Daoy (cell line): ENCODE results near the gene KCTD5. TPM values are rescaled to one million over a fixed set of nuclear protein-coding genes. Genes with fewer than 3 reads are reported as not detected.
"Not testable (repeated sequence)": the region's sequence is repeated elsewhere in the genome, so short reads cannot be mapped to it uniquely, and the experiment has no call there.

ENCODE experiments used
- DNase-seq: peaks from one replicate; pipeline ENCODE4 v3.0.0-alpha.2; 2015; ENCODE audit warnings: low read depth
- total RNA-seq: library from RNA; depleted of rRNA; stranded (reverse); fragments of >200 nt; shearing (Covaris generic); gene quantifications from 2 replicates; pipeline ENCODE4 v1.2.3, GENCODE V29; 2014; rRNA removed

The KCTD5 gene
- total RNA-seq = 22.9 and 27.4 TPM in 2 replicates

GRCh38 chr16:2682209-2683021 lies at the start of gene KCTD5:
Gene KCTD5 (plus strand): TSS chr16:2682523. CDS start chr16:2682549, 26 bp downstream.
- peak; percentile 95 for DNase-seq

GRCh38 chr16:2639071-2639721 lies 43.1 kb upstream of the KCTD5 start:
- not testable (repeated sequence) for DNase-seq

- DNase-seq = not testable (repeated sequence)
These were observed 42.6 kb upstream of the KCTD5 start for GRCh38 chr16:2639722-2640072.

- not testable (repeated sequence) for DNase-seq
These were observed 39.8 kb upstream of the KCTD5 start for GRCh38 chr16:2642561-2642960.

GRCh38 chr16:2644754-2645453 lies 37.4 kb upstream of the KCTD5 start:
- not testable (repeated sequence) for DNase-seq

- DNase-seq = not testable (repeated sequence)
These were observed 31.0 kb upstream of the KCTD5 start for GRCh38 chr16:2651268-2651871.

GRCh38 chr16:2653915-2654314 lies 28.4 kb upstream of the KCTD5 start:
- DNase-seq = not testable (repeated sequence)

GRCh38 chr16:2654949-2655348 lies 27.4 kb upstream of the KCTD5 start:
- not testable (repeated sequence) for DNase-seq

GRCh38 chr16:2656985-2657384 lies 25.3 kb upstream of the KCTD5 start:
- no peak for DNase-seq

GRCh38 chr16:2657803-2658202 lies 24.5 kb upstream of the KCTD5 start:
- DNase-seq = not testable (repeated sequence)

- not testable (repeated sequence) for DNase-seq
These were observed 22.8 kb upstream of the KCTD5 start for GRCh38 chr16:2659560-2659959.

- DNase-seq = not testable (repeated sequence)
These were observed 22.2 kb upstream of the KCTD5 start for GRCh38 chr16:2660014-2660662.

GRCh38 chr16:2660755-2661373 lies 21.5 kb upstream of the KCTD5 start:
- DNase-seq = not testable (repeated sequence)

GRCh38 chr16:2663553-2664546 lies 18.5 kb upstream of the KCTD5 start:
- DNase-seq = no peak

GRCh38 chr16:2664574-2664982 lies 17.7 kb upstream of the KCTD5 start:
- no peak for DNase-seq

- DNase-seq = not testable (repeated sequence)
These were observed 15.7 kb upstream of the KCTD5 start for GRCh38 chr16:2666671-2667070.

GRCh38 chr16:2669587-2669986 lies 12.7 kb upstream of the KCTD5 start:
- not testable (repeated sequence) for DNase-seq

GRCh38 chr16:2670017-2670416 lies 12.3 kb upstream of the KCTD5 start:
- peak; percentile 41 for DNase-seq

- DNase-seq = not testable (repeated sequence)
These were observed 11.1 kb upstream of the KCTD5 start for GRCh38 chr16:2671193-2671592.

GRCh38 chr16:2671741-2672140 lies 10.6 kb upstream of the KCTD5 start:
- no peak for DNase-seq
